Effector memory CD8-positive, alpha-beta T cell (primary cell): ENCODE results near the gene ETV6.
A peak's percentile ranks its signal among the peaks of the same experiment; 100 is the strongest.

ENCODE experiments used
- ATAC-seq: fragments of 150-1000 bp; cut with Tn5 transposase; replicated peaks from 2 replicates; pipeline ENCODE4 v1.10.0; 2021; ENCODE audit warnings: mild to moderate bottlenecking, moderate library complexity
- DNase-seq, 3 experiments: peaks; one replicate each; pipeline ENCODE4 v3.0.0; 2021
- H3K27ac Mint-ChIP-seq, 2 donors: one replicate each; pipeline ENCODE4 v1.8.0; 2022; ENCODE audit warnings: mild to moderate bottlenecking in 2 of 2, mixed read lengths in 2 of 2, moderate library complexity in 2 of 2
- H3K27me3 Mint-ChIP-seq, 2 donors: one replicate each; pipeline ENCODE4 v1.8.0; 2022; ENCODE audit warnings: mixed read lengths in 2 of 2
- H3K36me3 Mint-ChIP-seq: one replicate; pipeline ENCODE4 v1.8.0; 2022; ENCODE audit warnings: mild to moderate bottlenecking, moderate library complexity, mixed read lengths; ENCODE audit not compliant: insufficient read depth
- H3K4me1 Mint-ChIP-seq, 2 donors: one replicate each; pipeline ENCODE4 v1.8.0; 2022; ENCODE audit warnings: low read depth in 2 of 2, mixed read lengths in 2 of 2
- H3K4me3 Mint-ChIP-seq, 2 donors: one replicate each; pipeline ENCODE4 v1.8.0; 2022; ENCODE audit warnings: mild to moderate bottlenecking in 2 of 2, mixed read lengths in 2 of 2, moderate library complexity in 2 of 2
- H3K9me3 Mint-ChIP-seq, 2 donors: one replicate each; pipeline ENCODE4 v1.8.0; 2022; ENCODE audit warnings: mixed read lengths in 2 of 2

Gene ETV6

GRCh38 chr12:11811008-11811407 lies 161.5 kb downstream of the ETV6 start:
- H3K4me3 Mint-ChIP-seq, result no peak overlapping the region
- no peaks in the 10 kb centered on the region for H3K9me3 Mint-ChIP-seq
- H3K36me3 Mint-ChIP-seq, result no peaks in the 10 kb centered on the region
- H3K4me1 Mint-ChIP-seq, result peaks cover 7 to 17% of the 10 kb centered on the region in 2 donors
- H3K27me3 Mint-ChIP-seq, result no peaks in the 10 kb centered on the region
- ATAC-seq (no peak), DNase-seq (no peak)
- H3K27ac Mint-ChIP-seq, result peak overlapping the region in 1 of 2 donors; percentile 72

GRCh38 chr12:11812241-11812585 lies 162.7 kb downstream of the ETV6 start:
- DNase-seq, result no peak
- ATAC-seq, result no peak
- Mint-ChIP-seq H3K4me3 (no peak overlapping the region), H3K9me3 (no peaks in the 10 kb centered on the region), H3K27ac (no peak overlapping the region), H3K27me3 (no peaks in the 10 kb centered on the region), H3K36me3 (no peaks in the 10 kb centered on the region), H3K4me1 (peaks cover 4 to 14% of the 10 kb centered on the region in 2 donors)

GRCh38 chr12:11812586-11813437 lies 163.3 kb downstream of the ETV6 start:
- no peaks in the 10 kb centered on the region for H3K27me3 Mint-ChIP-seq
- no peak overlapping the region for H3K4me3 Mint-ChIP-seq
- ATAC-seq (no peak), DNase-seq (no peak)
- no peak overlapping the region for H3K27ac Mint-ChIP-seq
- H3K9me3 Mint-ChIP-seq, result no peaks in the 10 kb centered on the region
- H3K36me3 Mint-ChIP-seq, result no peaks in the 10 kb centered on the region
- peaks cover 4 to 14% of the 10 kb centered on the region in 2 donors for H3K4me1 Mint-ChIP-seq

- Mint-ChIP-seq H3K27me3 (no peaks in the 10 kb centered on the region), H3K27ac (peak overlapping the region in 1 of 2 donors; percentile 26), H3K4me3 (no peak overlapping the region), H3K36me3 (no peaks in the 10 kb centered on the region), H3K9me3 (no peaks in the 10 kb centered on the region), H3K4me1 (peaks cover 4 to 14% of the 10 kb centered on the region in 2 donors)
- no peak for DNase-seq
- no peak for ATAC-seq
Measured at GRCh38 chr12:11813438-11813813, 164.0 kb downstream of the ETV6 start.

GRCh38 chr12:11814374-11814773 lies 164.9 kb downstream of the ETV6 start:
- no peak overlapping the region for H3K4me3 Mint-ChIP-seq
- H3K36me3 Mint-ChIP-seq, result no peaks in the 10 kb centered on the region
- peak overlapping the region; percentile 26 to 27 for H3K27ac Mint-ChIP-seq
- H3K4me1 Mint-ChIP-seq, result peaks cover 4 to 13% of the 10 kb centered on the region in 2 donors
- ATAC-seq (no peak), DNase-seq (no peak)
- H3K9me3 Mint-ChIP-seq, result no peaks in the 10 kb centered on the region
- H3K27me3 Mint-ChIP-seq, result no peaks in the 10 kb centered on the region

- H3K4me1 Mint-ChIP-seq, result peaks cover 4 to 12% of the 10 kb centered on the region in 2 donors
- no peaks in the 10 kb centered on the region for H3K36me3 Mint-ChIP-seq
- no peaks in the 10 kb centered on the region for H3K9me3 Mint-ChIP-seq
- no peaks in the 10 kb centered on the region for H3K27me3 Mint-ChIP-seq
- no peak overlapping the region for H3K4me3 Mint-ChIP-seq
- ATAC-seq, result no peak
- no peak for DNase-seq
- no peak overlapping the region for H3K27ac Mint-ChIP-seq
Measured at GRCh38 chr12:11815397-11815796, 165.9 kb downstream of the ETV6 start.

- Mint-ChIP-seq H3K27ac (no peak overlapping the region), H3K4me1 (peaks cover 8 to 10% of the 10 kb centered on the region in 2 donors)
- ATAC-seq, result no peak
Measured at GRCh38 chr12:11819643-11820042, 170.2 kb downstream of the ETV6 start.

GRCh38 chr12:11820476-11820875 lies 171.0 kb downstream of the ETV6 start:
- no peak overlapping the region for H3K4me3 Mint-ChIP-seq
- peaks cover 5% of the 10 kb centered on the region for H3K36me3 Mint-ChIP-seq
- no peak overlapping the region for H3K27ac Mint-ChIP-seq
- no peaks in the 10 kb centered on the region for H3K9me3 Mint-ChIP-seq
- no peaks in the 10 kb centered on the region for H3K27me3 Mint-ChIP-seq
- no peak for DNase-seq
- no peak for ATAC-seq
- H3K4me1 Mint-ChIP-seq, result peaks cover 8 to 10% of the 10 kb centered on the region in 2 donors

More at GRCh38 chr12:11819643-11820042, 170.2 kb downstream of the ETV6 start:
- no peaks in the 10 kb centered on the region for H3K27me3 Mint-ChIP-seq
- DNase-seq, result no peak
- peaks cover 5% of the 10 kb centered on the region for H3K36me3 Mint-ChIP-seq
- H3K9me3 Mint-ChIP-seq, result no peaks in the 10 kb centered on the region
- no peak overlapping the region for H3K4me3 Mint-ChIP-seq

- ATAC-seq (no peak), DNase-seq (no peak)
- Mint-ChIP-seq H3K36me3 (peaks cover 5% of the 10 kb centered on the region), H3K9me3 (no peaks in the 10 kb centered on the region), H3K27me3 (no peaks in the 10 kb centered on the region), H3K4me1 (peaks cover 10% of the 10 kb centered on the region in 2 donors), H3K27ac (no peak overlapping the region), H3K4me3 (no peak overlapping the region)
Measured at GRCh38 chr12:11821386-11822080, 172.1 kb downstream of the ETV6 start.

GRCh38 chr12:11822081-11822834 lies 172.8 kb downstream of the ETV6 start:
- no peak for DNase-seq
- Mint-ChIP-seq H3K36me3 (peaks cover 5% of the 10 kb centered on the region), H3K9me3 (no peaks in the 10 kb centered on the region), H3K27me3 (no peaks in the 10 kb centered on the region), H3K4me3 (no peak overlapping the region), H3K4me1 (peaks cover 10% of the 10 kb centered on the region in 2 donors), H3K27ac (no peak overlapping the region)
- ATAC-seq, result peak; percentile 37

GRCh38 chr12:11823043-11823442 lies 173.6 kb downstream of the ETV6 start:
- H3K27me3 Mint-ChIP-seq, result no peaks in the 10 kb centered on the region
- H3K36me3 Mint-ChIP-seq, result peaks cover 5% of the 10 kb centered on the region
- H3K9me3 Mint-ChIP-seq, result no peaks in the 10 kb centered on the region
- DNase-seq, result no peak
- ATAC-seq, result no peak
- peaks cover 10% of the 10 kb centered on the region in 2 donors for H3K4me1 Mint-ChIP-seq
- H3K4me3 Mint-ChIP-seq, result no peak overlapping the region
- H3K27ac Mint-ChIP-seq, result no peak overlapping the region

- Mint-ChIP-seq H3K27ac (no peak overlapping the region), H3K4me1 (peaks cover 10% of the 10 kb centered on the region in 2 donors), H3K9me3 (no peaks in the 10 kb centered on the region), H3K36me3 (peaks cover 5% of the 10 kb centered on the region), H3K4me3 (no peak overlapping the region), H3K27me3 (no peaks in the 10 kb centered on the region)
- no peak for DNase-seq
- no peak for ATAC-seq
Measured at GRCh38 chr12:11823593-11823992, 174.1 kb downstream of the ETV6 start.

GRCh38 chr12:11824069-11824468 lies 174.6 kb downstream of the ETV6 start:
- peaks cover 5% of the 10 kb centered on the region for H3K36me3 Mint-ChIP-seq
- H3K27me3 Mint-ChIP-seq, result no peaks in the 10 kb centered on the region
- ATAC-seq, result no peak
- peaks cover 10% of the 10 kb centered on the region in 2 donors for H3K4me1 Mint-ChIP-seq
- H3K27ac Mint-ChIP-seq, result no peak overlapping the region
- H3K9me3 Mint-ChIP-seq, result no peaks in the 10 kb centered on the region
- no peak overlapping the region for H3K4me3 Mint-ChIP-seq
- no peak for DNase-seq
